ENCODE data around the gene PCYT2. TPM values are rescaled to one million over a fixed set of nuclear protein-coding genes. Genes with fewer than 3 reads are reported as not detected.

PCYT2 gene
- total and polyA plus RNA-seq, 10 of the 15 experiments (the other 5 are each of a cell fraction or from before 2014, with no cell fraction given): 0.63 to 72.0 (median 45.0) TPM

- TF ChIP-seq ATF2 (IDR thresholded peaks at IDR 0.05; ENCODE audit: low read length) (peak; percentile 2; the same call in 1 of the 2 replicates), MTA2 (IDR thresholded peaks at IDR 0.05; ENCODE audit: low read depth) (no peak), MAX (IDR thresholded peaks at IDR 0.05; ENCODE audit: low read depth, low read length) (peak; percentile 25; the same call in 1 of the 2 replicates), POLR2A (IDR thresholded peaks at IDR 0.05; ENCODE audit: low read depth, low read length) (peak; percentile 53), RAD51 (IDR thresholded peaks at IDR 0.05) (no peak), EZH2 (IDR thresholded peaks at IDR 0.05; ENCODE audit: borderline replicate concordance, control insufficient read depth, low read depth, low read length) (no peak), CHD1 (IDR thresholded peaks at IDR 0.05; ENCODE audit: low read depth, low read length) (no peak), ZBTB11 (CRISPR knock-in tag; IDR thresholded peaks at IDR 0.05) (0 out of 2 replicates have a peak, but pooled peaks have one; percentile 3), NBN (IDR thresholded peaks at IDR 0.05) (0 out of 2 replicates have a peak, but pooled peaks have one; percentile 31), RBBP5 (conservative IDR thresholded peaks at IDR 0.05) (no peak)
Measured at GRCh38 chr17:81867170-81867990, 43.8 kb downstream of the PCYT2 start (continued).

Data from GM12878 (cell line).